IPS-NIHi7 (cell line): Measurements from ENCODE around the gene ARMH2.

Experiments used
- DNase-seq: peaks from one replicate; pipeline ENCODE4 v3.0.0; 2012; ENCODE audit warnings: mixed read lengths; ENCODE audit errors: extremely low spot score

The ARMH2 gene

GRCh38 chr6:24798740-24799540 lies at the start of gene ARMH2:
TSS of gene ARMH2 (minus strand) at chr6:24798917. CDS start at chr6:24798857, 60 bp downstream.
- no peak for DNase-seq

GRCh38 chr6:24848461-24848860 lies 49.7 kb upstream of the ARMH2 start:
- DNase-seq, result no peak

GRCh38 chr6:24847402-24847801 lies 48.7 kb upstream of the ARMH2 start:
- DNase-seq, result no peak

GRCh38 chr6:24845578-24845977 lies 46.9 kb upstream of the ARMH2 start:
- no peak for DNase-seq

GRCh38 chr6:24844903-24845302 lies 46.2 kb upstream of the ARMH2 start:
- no peak for DNase-seq

GRCh38 chr6:24844061-24844460 lies 45.3 kb upstream of the ARMH2 start:
- DNase-seq, result no peak

- DNase-seq, result no peak
Measured at GRCh38 chr6:24840187-24840586, 41.5 kb upstream of the ARMH2 start.

GRCh38 chr6:24838994-24839393 lies 40.3 kb upstream of the ARMH2 start:
- DNase-seq, result no peak

GRCh38 chr6:24838081-24838480 lies 39.4 kb upstream of the ARMH2 start:
- DNase-seq, result no peak

- DNase-seq, result no peak
Measured at GRCh38 chr6:24836109-24836508, 37.4 kb upstream of the ARMH2 start.

- no peak for DNase-seq
Measured at GRCh38 chr6:24833711-24834386, 35.1 kb upstream of the ARMH2 start.

GRCh38 chr6:24832794-24833193 lies 34.1 kb upstream of the ARMH2 start:
- DNase-seq, result no peak

GRCh38 chr6:24831771-24832716 lies 33.3 kb upstream of the ARMH2 start:
- no peak for DNase-seq

- no peak for DNase-seq
Measured at GRCh38 chr6:24829657-24830056, 30.9 kb upstream of the ARMH2 start.

- DNase-seq, result no peak
Measured at GRCh38 chr6:24827970-24828369, 29.3 kb upstream of the ARMH2 start.

- no peak for DNase-seq
Measured at GRCh38 chr6:24827162-24827561, 28.4 kb upstream of the ARMH2 start.

GRCh38 chr6:24825130-24825630 lies 26.5 kb upstream of the ARMH2 start:
- DNase-seq, result no peak

- DNase-seq, result no peak
Measured at GRCh38 chr6:24824142-24824938, 25.6 kb upstream of the ARMH2 start.

GRCh38 chr6:24823185-24823584 lies 24.5 kb upstream of the ARMH2 start:
- no peak for DNase-seq

- DNase-seq, result no peak
Measured at GRCh38 chr6:24822696-24823095, 24.0 kb upstream of the ARMH2 start.

- DNase-seq, result no peak
Measured at GRCh38 chr6:24821860-24822444, 23.2 kb upstream of the ARMH2 start.
